GM12873 (cell line): Measurements from ENCODE around the gene FBLN2.

ENCODE experiments used
- CTCF ChIP-seq: IDR thresholded peaks from 2 replicates; pipeline ENCODE4 v1.5.1; 2012; ENCODE audit warnings: low read depth, mild to moderate bottlenecking, moderate library complexity, low read length, control low read depth; ENCODE audit not compliant: insufficient read depth; ENCODE audit errors: missing control alignments

The FBLN2 gene

GRCh38 chr3:13676356-13677017, 127.6 kb downstream of the FBLN2 start:
- no peak for TF ChIP-seq CTCF

GRCh38 chr3:13677272-13677671, 128.3 kb downstream of the FBLN2 start:
- no peak for TF ChIP-seq CTCF

GRCh38 chr3:13681931-13682330, 133.0 kb downstream of the FBLN2 start:
- TF ChIP-seq CTCF: no peak

- no peak for TF ChIP-seq CTCF
Observed at GRCh38 chr3:13682331-13683013, 133.5 kb downstream of the FBLN2 start.

DNA sequence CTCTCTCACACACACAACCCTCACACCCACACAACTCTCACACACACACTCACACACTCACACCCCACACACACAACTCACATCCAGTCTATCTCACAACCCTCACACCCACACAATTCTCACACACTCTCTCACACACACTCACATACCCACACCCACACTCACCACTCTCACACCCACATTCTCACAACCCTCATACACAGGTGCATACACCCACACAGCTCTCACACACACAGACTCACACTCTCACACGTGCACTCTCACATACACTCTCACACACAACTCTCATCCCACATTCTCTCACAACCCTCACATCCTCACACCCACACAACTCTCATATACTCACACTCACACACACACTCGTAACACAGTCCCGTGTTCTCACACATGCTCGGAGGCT, 134.4 kb downstream of the FBLN2 start:
- TF ChIP-seq CTCF: no peak

DNA sequence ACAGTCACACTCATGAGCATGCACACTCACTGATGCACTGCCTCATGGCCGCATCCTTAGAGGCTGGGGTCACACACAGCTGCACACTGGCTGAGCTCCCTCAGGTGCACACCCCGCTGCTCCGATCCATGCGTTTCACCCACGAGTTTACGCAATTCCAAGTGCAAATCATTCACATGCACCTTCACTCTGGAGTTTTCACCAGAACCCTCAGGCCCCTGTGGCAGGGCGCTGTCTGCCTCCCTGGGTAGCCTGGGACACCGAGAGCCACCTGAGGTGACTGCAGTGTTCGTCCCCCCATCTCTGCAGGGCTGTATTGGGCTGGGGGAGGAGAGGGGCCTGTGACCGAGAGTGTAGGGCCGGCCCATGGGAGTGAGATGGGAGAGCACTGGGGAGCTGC, 134.8 kb downstream of the FBLN2 start:
- no peak for TF ChIP-seq CTCF

DNA sequence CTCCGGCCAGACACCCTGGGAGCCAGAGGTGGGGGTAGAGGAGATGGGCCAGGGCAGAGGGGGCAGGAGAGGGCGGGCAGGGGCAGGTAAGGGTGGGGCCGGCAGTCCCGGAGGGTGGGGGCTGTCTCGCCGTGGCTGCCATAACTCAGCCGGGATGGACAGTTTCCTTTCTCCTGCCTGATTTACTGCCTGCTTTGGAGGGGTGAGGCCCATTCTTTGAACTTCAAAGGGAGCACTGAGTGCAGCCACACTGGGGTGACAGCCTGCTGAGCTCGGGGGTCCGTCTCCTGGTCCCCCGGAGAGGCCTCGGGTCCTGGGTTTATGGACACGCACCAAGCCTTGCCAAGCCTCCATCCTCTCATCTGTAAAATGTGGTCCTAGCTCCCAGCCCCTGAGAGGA, 135.4 kb downstream of the FBLN2 start:
- no peak for TF ChIP-seq CTCF
